Right lung (tissue), 5 donors: ENCODE results near the gene TUBGCP6. TPM values are rescaled to one million over a fixed set of nuclear protein-coding genes. Genes with fewer than 3 reads are reported as not detected.

Source experiments
- DNase-seq, 2 donors: peaks; one replicate each; pipeline ENCODE4 v3.0.0-alpha.2; 2013
- polyA plus RNA-seq, 5 donors: library from polyadenylated mRNA; unstranded; fragments of 120-200 nt; gene quantifications; one replicate each; pipeline versions ENCODE4 v1.2.1 to v1.2.3, GENCODE V29; 2013; ENCODE audit warnings: inconsistent platforms in 1 of 5, low replicate concordance in 1 of 5; ENCODE audit not compliant: insufficient read length in 5 of 5, insufficient read depth in 1 of 5

Gene TUBGCP6
- polyA plus RNA-seq, 5 donors = 32.3 to 45.7 (median 44.8) TPM

DNA sequence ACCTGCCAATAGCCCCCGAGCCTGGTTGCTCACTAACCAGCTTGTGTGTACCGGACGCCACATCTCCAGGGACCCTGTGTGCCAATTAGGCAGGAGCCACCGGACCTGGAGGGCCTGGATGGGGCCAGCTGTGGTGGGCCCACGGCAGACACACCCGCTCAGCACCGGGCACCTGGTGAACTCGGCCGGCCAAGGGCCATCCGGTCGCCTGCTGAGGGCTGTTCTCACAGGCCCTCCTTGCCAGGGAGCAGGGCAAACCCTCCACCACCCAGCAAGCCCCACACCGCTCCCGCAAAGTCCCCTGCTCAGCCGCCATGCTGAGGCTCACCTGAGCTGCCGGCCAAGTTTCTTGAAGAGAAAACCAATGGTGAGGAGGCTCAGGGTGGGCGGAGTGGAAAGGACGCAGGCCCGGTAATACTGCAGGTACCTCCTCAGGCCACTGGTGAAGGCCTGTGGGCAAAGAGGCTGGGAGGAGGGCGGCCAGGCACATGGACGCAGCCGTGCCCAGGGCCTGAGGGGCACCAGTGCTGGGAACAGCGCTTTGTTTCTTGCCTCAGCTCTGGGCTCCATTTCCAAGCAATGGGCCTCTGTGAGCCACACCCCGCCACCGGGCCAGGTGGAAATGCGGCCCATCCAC is 17.1 kb downstream of the TUBGCP6 start:
- DNase-seq = no peak

DNA sequence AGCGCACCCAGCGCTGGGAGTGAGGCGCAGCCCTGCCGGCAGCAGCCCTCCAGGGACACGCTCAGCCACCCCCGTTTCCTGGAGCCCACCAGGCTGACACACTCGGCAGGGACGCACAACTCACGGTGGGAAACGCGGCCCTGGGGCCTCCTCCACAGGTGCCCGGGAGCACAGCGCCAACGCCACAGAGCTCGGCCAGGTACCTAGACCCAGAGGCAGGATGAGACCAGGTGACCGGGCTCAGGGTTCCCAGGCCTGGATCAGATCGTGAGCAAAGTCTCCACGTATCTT is 18.0 kb downstream of the TUBGCP6 start:
- DNase-seq = no peak

DNA sequence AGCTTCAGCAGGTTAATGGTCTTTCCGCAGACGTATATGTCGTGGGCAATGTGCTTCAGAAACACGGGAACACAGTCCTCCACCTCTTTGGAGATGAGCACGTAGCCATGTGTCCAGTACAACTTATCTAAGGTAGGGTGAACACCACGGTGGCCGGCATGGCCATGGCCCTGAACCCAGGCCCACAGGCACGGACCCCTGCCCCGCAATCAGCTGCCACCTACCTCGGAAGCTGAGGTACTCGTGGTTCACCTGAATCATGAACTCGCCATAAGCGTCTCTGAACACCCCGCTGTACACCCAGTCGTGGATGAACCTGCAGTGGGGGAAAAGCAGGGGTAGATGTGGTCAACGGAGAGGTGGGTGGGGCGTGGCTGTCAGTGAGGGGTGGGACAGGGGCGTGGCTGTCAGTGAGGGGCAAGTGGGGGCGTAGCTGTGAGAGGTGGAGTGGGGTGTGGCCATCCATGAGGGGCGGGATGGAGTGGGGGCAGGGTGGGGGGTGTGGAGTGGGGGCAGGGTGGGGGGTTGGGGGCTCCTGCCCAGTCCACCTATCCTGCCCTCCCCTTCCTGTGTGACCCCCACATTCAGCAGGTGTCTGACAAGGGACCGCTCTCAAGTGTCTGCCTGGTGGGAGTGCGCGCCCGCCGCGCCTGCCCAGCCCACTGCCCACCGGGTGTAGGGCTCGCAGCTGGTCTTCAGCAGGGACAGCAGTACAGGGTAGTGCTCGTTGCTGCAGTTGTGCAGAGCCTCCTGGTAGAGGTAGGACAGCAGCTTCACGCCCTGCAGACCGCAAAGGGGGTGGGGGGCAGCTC is 18.6 kb downstream of the TUBGCP6 start:
- no peak for DNase-seq

DNA sequence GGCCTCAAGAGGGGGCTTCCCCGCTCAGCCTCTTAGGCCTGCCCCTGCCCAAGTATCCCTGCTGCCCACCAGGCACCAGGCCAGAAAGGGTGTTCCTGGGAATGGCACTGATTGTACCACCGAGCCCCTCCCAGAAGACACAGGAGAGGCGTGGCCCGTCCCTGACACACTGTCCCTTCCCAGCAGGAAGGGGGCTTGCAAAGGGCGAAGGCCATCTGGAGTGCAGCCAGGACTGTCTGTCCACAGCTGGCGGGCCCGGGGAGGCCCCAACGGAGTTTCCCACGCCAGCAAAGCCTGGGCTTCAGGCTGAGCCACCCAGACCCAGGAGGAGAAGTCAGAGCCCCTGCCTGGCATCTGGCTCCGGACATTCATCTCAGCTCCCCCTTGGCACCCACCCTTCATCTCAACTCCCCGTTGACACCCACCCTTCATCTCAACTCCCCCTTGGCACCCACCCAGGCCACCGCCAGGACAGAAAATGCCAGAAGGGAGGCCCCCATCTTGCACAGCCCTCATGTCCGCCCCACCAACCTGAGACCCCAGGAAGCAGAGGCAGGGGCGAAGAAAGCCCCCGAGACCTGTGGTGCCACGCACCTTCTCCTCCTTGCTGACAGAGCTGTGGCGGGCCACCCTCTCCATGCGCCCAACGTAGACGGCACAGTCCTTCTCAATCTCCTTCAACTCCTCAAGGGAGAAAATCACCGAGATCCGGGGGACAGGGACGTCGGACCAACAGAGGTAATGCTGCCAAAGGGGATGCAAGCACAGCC is 19.4 kb downstream of the TUBGCP6 start:
- DNase-seq = no peak

DNA sequence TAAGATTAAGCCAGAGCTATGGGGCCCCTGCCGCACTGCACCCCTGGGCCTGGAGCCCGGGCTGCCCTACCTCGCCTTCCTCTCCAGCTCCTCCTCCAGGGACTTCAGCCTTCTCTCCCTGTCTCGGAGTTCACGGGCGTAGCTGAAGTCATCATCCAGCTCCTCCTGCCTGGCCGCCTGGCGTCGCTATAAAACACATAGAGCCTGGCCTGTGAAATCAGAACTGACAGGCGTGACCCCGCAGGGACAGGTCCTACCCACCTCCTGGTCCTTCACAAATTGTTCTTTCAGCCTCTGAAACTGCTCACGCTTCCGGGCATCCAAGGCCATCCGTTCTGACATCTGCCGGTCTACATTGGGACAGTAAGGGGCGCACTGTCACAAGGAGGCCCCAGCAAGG is 20.8 kb downstream of the TUBGCP6 start:
- no peak for DNase-seq

DNA sequence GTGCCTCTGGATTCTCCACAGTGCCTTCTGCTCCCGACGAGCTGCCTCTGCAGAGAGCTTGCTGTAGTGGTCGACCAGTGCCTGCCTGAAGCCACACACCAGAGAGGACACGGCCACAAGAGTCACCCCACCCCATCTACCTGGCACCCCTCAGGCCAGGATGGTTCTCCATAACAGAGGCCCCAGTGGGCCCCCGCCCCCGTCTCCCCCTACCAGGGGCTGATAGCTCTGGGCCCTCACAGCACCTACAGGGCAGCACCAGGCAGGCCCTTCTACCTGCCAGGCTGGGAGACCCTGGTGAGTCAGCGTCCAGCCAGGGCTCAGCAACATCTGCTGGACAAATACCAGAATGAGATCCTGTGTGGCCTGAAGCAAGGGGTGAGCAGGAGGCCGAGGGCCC is 22.3 kb downstream of the TUBGCP6 start:
- DNase-seq = no peak

DNA sequence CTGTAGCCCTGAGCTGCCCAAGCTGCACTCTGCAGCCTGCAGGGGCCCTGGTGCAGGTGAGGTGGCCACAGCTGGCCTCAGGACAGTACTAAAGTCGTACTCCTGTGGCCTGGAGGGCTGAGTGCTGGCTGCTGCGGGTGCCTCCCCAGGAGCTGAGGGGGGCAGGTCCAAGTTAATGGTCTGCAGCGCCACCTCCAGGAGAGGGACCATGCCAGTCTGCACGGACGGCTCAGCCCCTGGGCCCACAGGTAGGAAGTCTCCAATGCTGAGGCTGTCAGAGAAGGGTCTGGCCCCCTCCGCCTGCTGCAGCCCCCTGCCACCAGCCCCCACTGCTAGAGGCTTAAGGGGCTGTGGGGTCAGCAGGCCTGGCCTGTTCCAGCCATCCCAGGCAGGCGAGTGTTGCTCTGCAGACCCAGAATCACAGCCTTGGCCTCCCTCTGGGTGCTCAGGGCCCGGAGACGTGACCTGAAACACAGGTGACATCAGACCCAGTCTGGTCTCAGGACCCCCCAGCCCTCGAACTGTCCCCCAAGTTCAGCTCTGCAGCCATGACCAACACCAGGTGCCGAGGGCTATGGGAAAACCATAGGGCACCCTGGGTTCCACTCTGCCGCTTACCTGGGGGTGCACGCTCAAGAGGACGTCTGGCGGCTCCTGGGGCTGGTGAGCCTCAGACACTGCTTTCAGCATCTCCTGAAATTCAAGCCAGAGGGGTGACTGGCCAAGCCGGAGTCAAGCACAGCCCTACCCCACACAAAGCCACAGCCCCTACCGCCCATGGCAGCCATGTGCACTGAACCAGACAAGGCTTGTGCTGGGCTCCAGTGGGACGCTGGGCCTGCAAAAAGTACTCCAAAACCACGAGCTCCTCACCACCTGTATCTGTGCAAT is 23.2 kb downstream of the TUBGCP6 start:
- DNase-seq = no peak

DNA sequence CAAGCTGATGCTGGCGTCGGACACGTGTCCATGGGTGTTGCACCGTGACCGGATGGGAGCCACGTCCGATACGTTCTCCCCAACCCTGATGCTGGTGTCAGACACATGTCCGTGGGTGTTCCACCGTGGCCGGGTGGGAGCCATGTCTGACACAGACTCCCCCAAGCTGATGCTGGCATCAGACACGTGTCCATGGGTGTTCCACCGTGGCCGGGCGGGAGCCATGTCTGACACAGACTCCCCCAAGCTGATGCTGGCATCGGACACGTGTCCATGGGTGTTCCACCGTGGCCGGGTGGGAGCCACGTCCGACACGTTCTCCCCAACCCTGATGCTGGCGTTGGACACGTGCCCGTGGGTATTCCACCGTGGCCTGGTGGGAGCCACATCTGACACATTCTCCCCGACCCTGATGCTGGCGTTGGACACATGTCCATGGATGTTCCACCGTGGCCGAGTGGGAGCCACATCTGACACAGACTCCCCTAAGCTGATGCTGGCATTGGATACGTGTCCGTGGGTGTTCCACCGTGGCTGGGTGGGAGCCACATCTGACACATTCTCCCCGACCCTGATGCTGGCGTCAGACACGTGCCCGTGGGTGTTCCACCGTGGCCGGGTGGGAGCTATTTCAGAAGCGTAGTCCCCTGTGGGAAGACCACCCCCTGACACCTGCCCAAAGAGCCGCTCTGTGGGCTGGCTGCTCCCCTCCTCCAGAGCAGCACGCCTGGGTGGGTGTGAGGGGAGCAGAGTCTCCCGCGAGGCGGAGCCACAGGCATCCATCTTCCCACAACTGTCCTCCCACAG is 24.0 kb downstream of the TUBGCP6 start:
- no peak for DNase-seq

DNA sequence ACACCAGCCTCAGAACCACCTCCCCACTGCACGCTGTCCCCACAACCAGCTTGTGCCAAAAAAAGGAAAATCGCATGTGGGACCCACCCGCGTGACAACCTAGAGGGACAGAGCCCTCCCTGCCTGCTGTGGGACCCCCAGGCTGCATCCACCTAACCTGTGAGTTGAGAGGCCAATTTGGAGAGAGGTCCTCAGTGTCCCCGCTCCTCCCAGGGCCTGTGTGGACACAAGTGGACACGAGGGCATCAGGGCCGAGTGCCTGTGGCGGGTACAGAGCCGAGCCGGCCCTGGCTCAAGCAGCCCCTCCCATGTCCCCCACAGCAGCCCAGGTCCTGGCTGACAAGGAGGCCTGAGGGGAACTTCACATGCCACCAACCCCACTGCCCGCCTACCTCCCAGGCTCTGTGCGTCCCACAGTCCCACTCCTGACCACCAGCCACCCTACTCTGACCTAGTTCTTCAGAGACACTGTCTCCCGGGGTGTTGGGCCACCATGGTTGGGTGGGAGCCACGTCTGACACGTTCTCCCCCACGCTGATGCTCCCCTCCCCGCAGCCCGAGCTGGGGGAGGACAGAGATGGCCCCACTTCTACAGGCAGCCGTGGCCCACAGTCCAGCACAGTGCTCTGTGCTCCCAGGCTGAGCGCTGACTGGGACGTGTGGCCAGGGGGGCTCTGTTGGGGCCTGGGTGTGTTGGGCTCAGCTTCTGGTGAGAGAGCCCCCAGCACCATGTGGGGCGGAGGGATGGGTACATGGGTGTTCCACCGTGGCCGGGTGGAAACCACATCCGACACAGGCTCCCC is 24.8 kb downstream of the TUBGCP6 start:
- DNase-seq = no peak

DNA sequence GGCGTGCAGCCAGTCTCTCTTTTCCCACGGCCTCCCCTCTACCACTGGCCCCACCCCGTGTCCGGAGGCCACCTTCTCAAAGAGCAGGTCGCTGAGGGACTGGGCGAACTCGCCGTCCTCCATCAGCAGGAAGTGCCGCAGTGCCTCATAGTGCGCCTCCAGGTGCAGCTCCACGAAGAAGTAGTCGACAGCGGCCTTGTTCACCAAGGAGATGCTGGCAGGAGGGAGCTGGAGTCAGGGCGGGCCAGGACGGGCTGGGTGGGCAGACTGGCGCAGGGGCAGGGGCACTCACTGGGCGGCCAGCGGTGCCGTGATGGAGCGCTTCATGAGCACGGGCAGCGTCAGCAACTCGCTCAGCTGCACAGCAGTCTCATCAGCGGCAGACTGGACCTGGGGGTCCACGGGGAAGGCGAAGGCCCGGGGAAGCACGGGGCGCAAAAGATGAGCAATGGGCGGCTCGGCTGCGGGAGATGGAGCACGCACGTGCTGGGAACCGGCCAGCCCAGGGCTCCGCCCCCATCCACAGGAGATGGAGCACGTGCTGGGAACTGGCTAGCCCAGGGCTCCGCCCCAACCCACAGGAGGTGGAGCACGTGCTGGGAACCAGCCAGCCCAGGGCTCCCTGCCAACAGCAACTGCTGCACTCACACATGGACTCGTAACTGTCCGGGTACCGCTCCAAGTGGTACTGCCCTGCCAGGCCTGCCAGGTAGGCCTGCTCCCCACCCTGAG is 25.7 kb downstream of the TUBGCP6 start:
- DNase-seq = peak; percentile 55 to 73

DNA sequence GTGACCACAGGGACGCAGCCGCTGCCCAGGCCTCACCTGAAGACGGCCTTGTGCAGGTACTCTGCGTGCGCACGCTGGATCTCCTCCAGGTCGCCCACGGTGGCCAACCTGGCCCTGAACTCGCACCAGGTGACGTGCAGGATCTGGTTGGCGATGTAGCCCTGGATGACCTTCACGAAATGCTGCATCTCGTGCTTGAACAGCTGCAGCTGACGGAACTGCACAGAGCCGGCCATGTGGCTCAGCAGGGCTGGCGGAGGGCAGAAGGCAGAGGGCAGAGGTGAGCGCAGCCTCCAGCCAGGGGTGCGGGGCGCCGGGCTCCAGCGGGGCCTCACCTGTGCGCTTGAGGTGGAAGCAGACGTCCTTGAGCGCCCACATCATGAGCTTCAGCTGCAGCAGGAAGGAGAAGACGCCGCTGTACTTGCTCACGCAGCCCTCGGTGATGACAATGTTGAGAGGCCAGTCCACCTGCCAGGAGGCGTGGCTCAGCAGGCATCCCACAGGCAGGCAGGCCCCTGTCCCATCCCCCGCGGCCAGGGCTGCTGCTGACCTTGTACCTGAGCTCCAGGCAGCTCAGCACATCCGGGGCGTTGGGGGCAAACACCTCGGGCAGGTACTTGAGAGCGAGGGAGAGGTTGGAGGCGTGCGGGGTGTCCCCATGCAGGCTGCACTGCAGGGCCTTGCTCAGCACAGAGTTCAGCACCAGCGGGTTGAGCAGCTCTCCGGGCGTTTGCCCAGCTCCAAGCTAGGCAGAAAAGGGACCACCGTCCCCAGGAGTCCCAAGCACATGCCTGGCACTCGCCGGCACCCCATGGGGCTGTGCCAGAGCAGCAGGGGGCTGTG is 26.4 kb downstream of the TUBGCP6 start:
- DNase-seq = no peak

DNA sequence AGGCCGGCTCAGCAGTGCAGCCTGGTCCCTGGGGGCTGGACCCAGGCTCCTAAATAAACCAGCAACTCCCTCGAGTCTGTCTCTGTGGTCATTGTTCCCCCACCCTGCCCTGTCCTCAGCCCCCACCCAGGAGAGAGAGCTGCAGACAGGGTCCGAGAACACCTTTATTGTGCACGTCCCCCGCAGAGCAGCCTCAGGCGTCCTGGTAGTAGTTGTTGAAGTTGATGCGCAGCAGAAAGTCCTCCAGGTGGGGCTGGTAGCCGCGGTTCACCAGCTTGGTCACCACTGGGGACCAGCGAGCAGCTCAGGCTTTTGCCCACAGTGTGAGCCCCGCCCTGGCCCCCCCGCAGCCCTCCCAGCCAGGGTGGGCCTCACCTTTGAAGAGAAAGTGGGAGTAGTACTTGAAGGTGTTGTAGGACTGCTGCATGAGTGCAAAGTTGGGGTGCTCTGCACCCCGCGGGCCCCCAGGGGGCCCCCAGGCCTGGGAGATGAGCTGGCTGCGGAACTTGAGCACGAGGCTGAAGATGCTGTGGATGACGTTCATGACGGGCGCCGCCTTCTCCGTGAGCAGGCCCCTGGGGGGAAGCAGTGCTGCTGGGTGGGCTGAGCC is 27.2 kb downstream of the TUBGCP6 start:
- DNase-seq = no peak

DNA sequence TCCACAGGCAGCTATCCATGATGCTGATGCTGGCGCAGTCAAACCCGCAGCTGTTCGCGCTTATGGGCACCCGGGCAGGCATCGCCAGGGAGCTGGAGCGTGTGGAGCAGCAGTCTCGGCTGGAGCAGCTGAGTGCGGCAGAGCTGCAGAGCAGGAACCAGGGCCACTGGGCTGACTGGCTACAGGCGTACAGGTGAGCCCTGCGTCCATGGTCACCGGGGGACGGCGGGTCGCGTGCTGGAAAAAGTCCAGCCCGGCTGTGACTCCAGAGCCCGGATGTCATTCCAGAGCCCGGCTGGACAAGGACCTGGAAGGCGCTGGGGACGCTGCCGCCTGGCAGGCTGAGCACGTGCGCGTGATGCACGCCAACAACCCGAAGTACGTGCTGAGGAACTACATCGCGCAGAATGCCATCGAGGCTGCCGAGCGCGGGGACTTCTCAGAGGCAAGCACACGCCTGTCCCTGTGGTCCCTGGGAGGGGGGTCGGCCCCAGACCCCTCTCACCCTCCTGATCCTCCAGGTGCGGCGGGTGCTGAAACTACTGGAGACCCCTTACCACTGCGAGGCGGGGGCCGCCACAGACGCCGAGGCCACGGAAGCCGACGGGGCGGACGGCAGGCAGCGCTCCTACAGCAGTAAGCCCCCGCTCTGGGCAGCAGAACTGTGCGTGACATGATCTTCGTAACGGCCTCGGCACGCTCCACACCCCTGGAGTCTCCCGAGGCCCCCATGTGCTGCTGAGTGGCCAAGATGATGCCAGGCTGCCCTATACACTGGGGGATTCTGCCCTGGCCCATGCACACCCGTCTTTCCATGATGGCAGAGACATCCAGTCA is 27.9 kb downstream of the TUBGCP6 start:
- DNase-seq = no peak

DNA sequence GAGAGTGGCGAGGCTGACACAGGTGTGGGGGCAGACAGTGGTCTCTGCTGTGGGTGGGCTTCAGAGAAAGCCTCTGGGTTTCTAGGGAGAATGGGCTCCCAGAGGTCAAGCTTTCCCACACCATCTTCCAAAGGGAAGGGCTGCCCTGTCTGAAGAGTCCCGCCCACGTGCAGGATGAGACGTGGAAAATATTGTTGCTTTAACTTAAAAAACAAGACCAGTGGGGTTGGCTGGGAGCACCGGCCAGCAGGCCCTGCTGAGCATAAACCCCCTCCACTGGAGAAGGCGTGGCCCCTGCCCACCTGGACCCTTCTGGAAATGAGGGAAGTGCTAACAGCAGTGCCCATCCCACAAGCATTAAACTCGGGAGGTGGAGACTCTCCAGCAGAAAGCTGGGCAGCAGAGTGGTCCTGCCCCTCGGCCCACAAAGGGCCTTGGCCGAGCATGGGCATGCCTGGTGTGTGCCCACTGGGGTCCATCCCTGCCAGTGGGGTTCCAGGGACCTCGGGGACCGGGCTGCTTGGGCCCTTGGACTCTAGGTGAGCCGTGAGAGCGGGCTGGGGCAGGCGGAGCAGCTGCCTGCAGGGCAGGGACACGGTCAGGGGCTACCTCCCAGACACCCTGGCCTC is 28.7 kb downstream of the TUBGCP6 start:
- DNase-seq = no peak

DNA sequence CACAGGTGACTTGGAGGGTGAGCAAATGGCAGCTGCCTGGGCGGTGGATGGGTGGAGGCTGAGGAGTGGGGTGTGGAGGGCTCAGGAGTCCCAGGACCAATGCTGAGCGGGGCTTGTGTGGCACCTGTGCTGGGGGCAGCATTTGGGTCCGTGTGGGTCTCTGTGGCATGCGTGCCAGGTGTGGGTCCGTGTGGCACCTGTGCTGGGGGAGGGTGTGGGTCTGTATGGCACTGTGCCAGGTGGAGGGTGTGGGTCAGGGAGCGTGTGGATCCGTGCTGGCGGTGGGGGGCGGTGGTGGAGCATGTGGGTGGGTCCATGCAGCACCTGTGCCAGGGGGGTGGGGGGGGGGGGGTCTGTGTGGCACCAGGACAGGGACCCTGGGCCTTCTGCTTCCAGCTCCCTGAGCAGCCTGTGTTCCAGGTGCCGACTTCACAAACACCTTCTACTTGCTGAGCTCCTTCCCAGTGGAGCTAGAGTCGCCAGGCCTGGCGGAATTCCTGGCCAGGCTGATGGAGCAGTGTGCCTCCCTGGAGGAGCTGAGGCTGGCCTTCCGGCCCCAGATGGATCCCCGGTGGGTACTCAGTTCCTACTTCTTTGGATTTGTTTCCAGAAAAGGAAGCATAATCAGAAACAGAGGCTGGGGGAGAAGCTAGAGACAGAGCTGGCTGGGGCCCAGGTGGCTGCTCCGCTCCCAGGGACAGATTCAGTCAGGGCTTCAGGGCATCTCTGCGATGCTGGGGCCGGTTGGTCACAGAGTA is 29.3 kb downstream of the TUBGCP6 start:
- no peak for DNase-seq

DNA sequence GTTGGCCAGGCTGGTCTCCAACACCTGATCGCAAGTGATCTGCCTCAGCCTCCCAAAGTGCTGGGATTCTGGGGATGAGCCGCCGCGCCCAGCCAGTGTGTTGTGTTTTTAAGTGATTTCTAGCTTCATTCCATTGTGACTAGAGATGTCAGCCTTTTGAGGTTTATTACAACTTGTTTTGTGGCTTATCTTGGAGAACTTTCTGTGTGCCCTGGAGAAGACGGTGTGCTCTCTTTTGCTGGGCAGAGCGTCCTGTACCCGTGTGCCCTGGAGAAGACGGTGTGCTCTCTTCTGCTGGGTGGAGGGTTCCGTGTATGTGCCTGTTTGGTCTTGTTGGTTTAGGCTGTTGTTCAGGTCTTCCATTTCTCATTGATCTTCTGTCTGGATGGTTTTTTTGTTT is 31.6 kb downstream of the TUBGCP6 start:
- no peak for DNase-seq
